OCI-LY3 (cell line): ENCODE measurements around the gene YIPF4.
"Not testable (repeated sequence)": the region's sequence is repeated elsewhere in the genome, so short reads cannot be mapped to it uniquely, and the experiment has no call there.

Source experiments
- H2AFZ ChIP-seq: fragments of 200-600, 300-600 bp; shearing (Covaris generic); 2 replicates; pipeline ENCODE4 v1.6.0; 2014; ENCODE audit warnings: antibody characterized with exemption, low read depth, low read length
- H3K27ac ChIP-seq: fragments of 200-600, 300-600 bp; sonication (generic); 2 replicates; pipeline ENCODE4 v1.5.1; 2014; ENCODE audit warnings: mild to moderate bottlenecking, low read length, moderate library complexity, mixed read lengths
- H3K27me3 ChIP-seq: fragments of 200-600, 300-600 bp; sonication (generic); 2 replicates; pipeline ENCODE4 v1.6.1; 2014; ENCODE audit warnings: low read depth, low read length, mixed read lengths
- H3K36me3 ChIP-seq: fragments of 200-600, 300-600 bp; sonication (generic); replicated peaks from 2 replicates; pipeline ENCODE3; 2014; ENCODE audit warnings: low read depth, low read length, mixed read lengths
- H3K4me1 ChIP-seq: fragments of 300-600, 200-600 bp; sonication (generic); 2 replicates; pipeline ENCODE4 v1.6.1; 2014; ENCODE audit warnings: low read length, mixed read lengths
- H3K4me2 ChIP-seq: fragments of 200-600, 300-600 bp; sonication (generic); 2 replicates; pipeline ENCODE4 v1.6.1; 2014; ENCODE audit warnings: low read length, mixed read lengths
- H3K4me3 ChIP-seq: fragments of 300-600, 200-600 bp; sonication (generic); 2 replicates; pipeline ENCODE4 v1.5.1; 2014; ENCODE audit warnings: antibody characterized with exemption, mild to moderate bottlenecking, low read length, moderate library complexity
- H3K79me2 ChIP-seq: fragments of 300-600, 200-600 bp; shearing (Covaris generic); 2 replicates; pipeline ENCODE4 v1.6.1; 2014; ENCODE audit warnings: mild to moderate bottlenecking, low read length, mixed read lengths
- H3K9ac ChIP-seq: fragments of 300-600, 200-600 bp; shearing (Covaris generic); 2 replicates; pipeline ENCODE4 v1.6.0; 2014; ENCODE audit warnings: mild to moderate bottlenecking, low read length, moderate library complexity
- H3K9me3 ChIP-seq: fragments of 200-600, 300-600 bp; shearing (Covaris generic); 2 replicates; pipeline ENCODE4 v1.6.1; 2014; ENCODE audit warnings: low read length, mixed read lengths; ENCODE audit not compliant: insufficient read depth
- H4K20me1 ChIP-seq: fragments of 200-600, 300-600 bp; sonication (generic); 2 replicates; pipeline ENCODE4 v1.6.1; 2016; ENCODE audit warnings: low read length, mixed read lengths; ENCODE audit not compliant: insufficient read depth
- EZH2phosphoT487 ChIP-seq: fragments of 200-600 bp; shearing (Covaris generic); IDR thresholded peaks from 2 replicates; pipeline ENCODE4 v1.6.1; 2018; ENCODE audit warnings: antibody characterized with exemption, mixed run types, low read depth
- TF ChIP-seq, protein P1 (sequence below): fragments of 200-600, 300-600 bp; sonication (generic); IDR thresholded peaks from 2 replicates; pipeline ENCODE4 v1.5.1; 2014; ENCODE audit warnings: antibody characterized with exemption, low read length, low read depth

Gene YIPF4

DNA sequence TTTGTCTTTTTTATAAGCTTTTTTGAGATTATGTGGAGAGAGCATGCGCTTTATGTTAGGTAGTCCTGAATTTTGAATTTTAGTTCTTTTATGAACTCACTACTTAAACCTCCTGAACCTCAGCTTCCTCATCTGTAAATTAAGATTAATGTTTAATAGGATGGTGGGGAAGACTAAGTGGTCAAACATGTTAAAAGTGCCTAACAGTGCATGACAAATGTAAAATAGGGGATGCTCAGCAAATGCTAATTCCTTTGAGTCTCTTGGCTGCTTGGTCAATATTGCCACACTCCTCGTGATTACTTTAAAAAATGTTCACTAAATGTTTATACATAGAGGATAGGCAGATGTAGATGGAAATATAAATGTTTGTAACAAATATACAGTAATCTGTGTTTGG lies 85.9 kb downstream of the YIPF4 start:
- Histone ChIP-seq H3K9ac (no peak overlapping the region), H3K36me3 (peaks cover 34% of the 10 kb centered on the region), H3K4me2 (peak overlapping the region; percentile 62), H3K9me3 (no peaks in the 10 kb centered on the region), H4K20me1 (peaks cover 85% of the 10 kb centered on the region), H3K27ac (peak overlapping the region; percentile 74), H3K27me3 (no peaks in the 10 kb centered on the region), H3K79me2 (peaks cover 99% of the 10 kb centered on the region), H3K4me3 (peak overlapping the region; percentile 43), H3K4me1 (peaks cover 67% of the 10 kb centered on the region), H2AFZ (no peak overlapping the region)
- TF ChIP-seq EZH2phosphoT487 = no peak
- TF ChIP-seq, protein P1, sequence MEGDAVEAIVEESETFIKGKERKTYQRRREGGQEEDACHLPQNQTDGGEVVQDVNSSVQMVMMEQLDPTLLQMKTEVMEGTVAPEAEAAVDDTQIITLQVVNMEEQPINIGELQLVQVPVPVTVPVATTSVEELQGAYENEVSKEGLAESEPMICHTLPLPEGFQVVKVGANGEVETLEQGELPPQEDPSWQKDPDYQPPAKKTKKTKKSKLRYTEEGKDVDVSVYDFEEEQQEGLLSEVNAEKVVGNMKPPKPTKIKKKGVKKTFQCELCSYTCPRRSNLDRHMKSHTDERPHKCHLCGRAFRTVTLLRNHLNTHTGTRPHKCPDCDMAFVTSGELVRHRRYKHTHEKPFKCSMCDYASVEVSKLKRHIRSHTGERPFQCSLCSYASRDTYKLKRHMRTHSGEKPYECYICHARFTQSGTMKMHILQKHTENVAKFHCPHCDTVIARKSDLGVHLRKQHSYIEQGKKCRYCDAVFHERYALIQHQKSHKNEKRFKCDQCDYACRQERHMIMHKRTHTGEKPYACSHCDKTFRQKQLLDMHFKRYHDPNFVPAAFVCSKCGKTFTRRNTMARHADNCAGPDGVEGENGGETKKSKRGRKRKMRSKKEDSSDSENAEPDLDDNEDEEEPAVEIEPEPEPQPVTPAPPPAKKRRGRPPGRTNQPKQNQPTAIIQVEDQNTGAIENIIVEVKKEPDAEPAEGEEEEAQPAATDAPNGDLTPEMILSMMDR = no peak

- H3K4me3 ChIP-seq, H3K9me3 ChIP-seq, H3K27me3 ChIP-seq, H3K9ac ChIP-seq, H2AFZ ChIP-seq, H3K27ac ChIP-seq: not testable (repeated sequence)
- H3K36me3 ChIP-seq = peaks cover 27% of the 10 kb centered on the region
- H4K20me1 ChIP-seq = peaks cover 85% of the 10 kb centered on the region
- peaks cover 60% of the 10 kb centered on the region for H3K4me1 ChIP-seq
- H3K79me2 ChIP-seq = peaks cover 99% of the 10 kb centered on the region
- peak overlapping the region; percentile 31 for H3K4me2 ChIP-seq
These were observed 86.6 kb downstream of the YIPF4 start for GRCh38 chr2:32364290-32364689.

DNA sequence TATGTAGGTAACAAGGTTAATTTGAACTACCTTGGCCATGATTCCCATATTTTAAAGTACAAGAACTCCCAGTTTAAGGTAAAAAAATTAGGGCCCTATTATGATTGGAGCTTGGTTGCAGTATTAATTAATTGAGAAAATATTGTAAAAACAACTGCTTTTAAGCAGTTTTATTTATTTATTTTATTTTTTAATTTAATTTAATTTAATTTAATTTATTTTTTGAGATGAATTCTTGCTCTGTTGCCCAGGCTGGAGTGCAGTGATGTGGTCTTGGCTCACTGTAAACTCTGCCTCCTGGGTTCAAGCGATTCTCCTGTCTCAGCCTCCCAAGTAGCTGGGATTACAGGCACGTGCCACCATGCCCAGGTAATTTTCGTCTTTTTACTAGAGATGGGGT lies 88.0 kb downstream of the YIPF4 start:
- peaks cover 25% of the 10 kb centered on the region for H3K36me3 ChIP-seq
- H4K20me1 ChIP-seq = peaks cover 84% of the 10 kb centered on the region
- H2AFZ ChIP-seq, H3K9ac ChIP-seq, H3K27me3 ChIP-seq, H3K27ac ChIP-seq, H3K4me3 ChIP-seq, H3K9me3 ChIP-seq, H3K4me2 ChIP-seq: not testable (repeated sequence)
- peaks cover 46% of the 10 kb centered on the region for H3K4me1 ChIP-seq
- peaks cover 99% of the 10 kb centered on the region for H3K79me2 ChIP-seq
